Gastroesophageal sphincter (tissue), 3 donors: ENCODE measurements around the gene ABHD14A.

Experiments
- EP300 ChIP-seq: sonication (generic); formaldehyde crosslinking; IDR thresholded peaks from one replicate; pipeline ENCODE4 v1.6.1; 2017; ENCODE audit warnings: antibody characterized with exemption, mild to moderate bottlenecking
- POLR2A ChIP-seq, 2 donors: fragments of 450-650 bp; IDR thresholded peaks; one replicate each; pipeline ENCODE4 v1.6.1; 2017; ENCODE audit warnings: antibody characterized with exemption in 2 of 2, mild to moderate bottlenecking in 2 of 2, moderate library complexity in 1 of 2
- POLR2AphosphoS5 ChIP-seq: sonication (generic); formaldehyde crosslinking; IDR thresholded peaks from one replicate; pipeline ENCODE4 v1.6.1; 2017; ENCODE audit warnings: antibody characterized with exemption
- TF ChIP-seq, protein P1 (sequence below), 4 experiments: fragments of 200-600 bp in 2 of 4; fragments of 450-650 bp in 2 of 4; sonication (generic) in 1 of 4; IDR thresholded peaks; one replicate each; pipeline ENCODE4 v1.5.1; 2017 to 2019; ENCODE audit warnings: antibody characterized with exemption in 4 of 4, mild to moderate bottlenecking in 2 of 4, moderate library complexity in 2 of 4

DNA sequence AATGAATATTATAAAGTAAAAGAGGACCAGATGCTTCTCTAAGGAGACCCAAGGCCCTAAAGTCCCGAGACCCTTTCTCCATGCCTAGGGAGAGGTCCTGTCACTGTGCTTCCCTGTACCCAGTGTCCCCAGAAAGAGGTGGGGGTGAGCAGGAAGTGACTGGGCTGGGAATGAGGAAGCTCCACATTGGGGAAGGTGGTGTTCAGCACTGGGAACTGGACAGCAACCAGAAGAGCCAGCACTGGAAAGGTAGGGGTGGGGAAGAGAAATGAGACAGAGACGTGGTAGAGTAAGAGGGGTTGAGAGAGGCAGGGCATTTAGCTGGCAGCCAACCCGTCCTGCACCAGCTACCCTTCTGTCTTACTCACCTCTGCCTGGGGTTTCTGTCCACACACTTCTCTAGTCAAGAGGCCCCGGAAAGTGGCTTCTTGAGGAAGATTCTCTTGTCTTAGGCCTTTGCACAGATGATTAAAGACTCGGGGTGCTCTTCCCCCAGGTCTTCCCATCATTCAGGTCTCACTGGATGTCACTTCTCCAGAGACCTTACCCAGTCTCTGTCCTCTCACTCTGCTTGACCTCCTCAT lies 45.4 kb upstream of the ABHD14A start:
- TF ChIP-seq, protein P1, sequence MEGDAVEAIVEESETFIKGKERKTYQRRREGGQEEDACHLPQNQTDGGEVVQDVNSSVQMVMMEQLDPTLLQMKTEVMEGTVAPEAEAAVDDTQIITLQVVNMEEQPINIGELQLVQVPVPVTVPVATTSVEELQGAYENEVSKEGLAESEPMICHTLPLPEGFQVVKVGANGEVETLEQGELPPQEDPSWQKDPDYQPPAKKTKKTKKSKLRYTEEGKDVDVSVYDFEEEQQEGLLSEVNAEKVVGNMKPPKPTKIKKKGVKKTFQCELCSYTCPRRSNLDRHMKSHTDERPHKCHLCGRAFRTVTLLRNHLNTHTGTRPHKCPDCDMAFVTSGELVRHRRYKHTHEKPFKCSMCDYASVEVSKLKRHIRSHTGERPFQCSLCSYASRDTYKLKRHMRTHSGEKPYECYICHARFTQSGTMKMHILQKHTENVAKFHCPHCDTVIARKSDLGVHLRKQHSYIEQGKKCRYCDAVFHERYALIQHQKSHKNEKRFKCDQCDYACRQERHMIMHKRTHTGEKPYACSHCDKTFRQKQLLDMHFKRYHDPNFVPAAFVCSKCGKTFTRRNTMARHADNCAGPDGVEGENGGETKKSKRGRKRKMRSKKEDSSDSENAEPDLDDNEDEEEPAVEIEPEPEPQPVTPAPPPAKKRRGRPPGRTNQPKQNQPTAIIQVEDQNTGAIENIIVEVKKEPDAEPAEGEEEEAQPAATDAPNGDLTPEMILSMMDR (IDR thresholded peaks at IDR 0.05), result no peak
- TF ChIP-seq POLR2A (IDR thresholded peaks at IDR 0.05) (no peak), EP300 (no peak), POLR2AphosphoS5 (no peak)
